PC-3 (cell line): ENCODE measurements around the gene SMIM27. TPM values are rescaled to one million over a fixed set of nuclear protein-coding genes. Genes with fewer than 3 reads are reported as not detected.

Experiments used
- ATAC-seq: fragments of 200-7000 bp; cut with Tn5 transposase; 2 replicates; pipeline ENCODE4 v1.9.1; 2020; ENCODE audit warnings: mild to moderate bottlenecking, moderate library complexity
- BruUV-seq: library from RNA; stranded (reverse); fragments of 400-500 nt; replicated peaks from 2 replicates; lab custom pipeline; 2021; lab: Mats Ljungman, UMichigan
- CTCF ChIA-PET: fragments of 300-600 bp; sonication (Branson Sonifier 250); formaldehyde crosslinking; loops from one replicate; lab custom pipeline; 2022; ENCODE audit warnings: antibody characterized with exemption; lab: Charles Lee
- POLR2A ChIA-PET: fragments of 300-600 bp; sonication (Branson Sonifier 250); formaldehyde crosslinking; loops from one replicate; lab custom pipeline; 2022; ENCODE audit warnings: antibody characterized with exemption; ENCODE audit not compliant: unreplicated experiment; lab: Charles Lee
- DNase-seq: peaks from one replicate; pipeline ENCODE4 v3.0.0-alpha.2; 2015
- H2AFZ ChIP-seq: fragments of 300-600 bp; sonication (generic); 2 replicates; pipeline ENCODE4 v1.6.0; 2016; ENCODE audit warnings: antibody characterized with exemption, low read length
- H3F3A ChIP-seq: fragments of 300-600 bp; sonication (generic); one replicate; pipeline ENCODE4 v1.6.0; 2017; ENCODE audit warnings: antibody characterized with exemption, low read length, control low read depth, mild to moderate bottlenecking; ENCODE audit not compliant: unreplicated experiment
- H3K27ac ChIP-seq: fragments of 300-600 bp; sonication (generic); 2 replicates; pipeline ENCODE4 v1.5.1; 2016; ENCODE audit warnings: mild to moderate bottlenecking, low read length
- H3K27me3 ChIP-seq: fragments of 300-600 bp; sonication (generic); 2 replicates; pipeline ENCODE4 v1.6.1; 2016; ENCODE audit warnings: low read length, mixed read lengths
- H3K36me3 ChIP-seq: fragments of 300-600 bp; sonication (generic); 2 replicates; pipeline ENCODE4 v1.6.1; 2016; ENCODE audit warnings: low read depth, mixed run types, low read length, mixed read lengths
- H3K4me1 ChIP-seq: fragments of 300-600 bp; sonication (generic); 2 replicates; pipeline ENCODE4 v1.5.1; 2016; ENCODE audit warnings: low read length; ENCODE audit not compliant: insufficient read depth
- H3K4me2 ChIP-seq: fragments of 300-600 bp; sonication (generic); 2 replicates; pipeline ENCODE4 v1.6.0; 2016; ENCODE audit warnings: low read length
- H3K4me3 ChIP-seq: fragments of 300-600 bp; sonication (generic); 2 replicates; pipeline ENCODE4 v1.5.1; 2016; ENCODE audit warnings: mild to moderate bottlenecking, low read length, mixed read lengths
- H3K79me2 ChIP-seq: fragments of 300-600 bp; sonication (generic); 2 replicates; pipeline ENCODE4 v1.6.1; 2017; ENCODE audit warnings: low read length, mixed read lengths
- H3K9ac ChIP-seq: fragments of 300-600 bp; sonication (generic); 2 replicates; pipeline ENCODE4 v1.6.0; 2016; ENCODE audit warnings: mild to moderate bottlenecking, low read length
- H3K9me2 ChIP-seq: fragments of 300-600 bp; sonication (generic); replicated peaks from 2 replicates; pipeline ENCODE4 v1.6.1; 2016; ENCODE audit warnings: mixed run types, low read length, mixed read lengths
- H3K9me3 ChIP-seq: fragments of 300-600 bp; sonication (generic); 2 replicates; pipeline ENCODE4 v1.6.1; 2016; ENCODE audit warnings: low read length, mixed read lengths
- H4K20me1 ChIP-seq: fragments of 300-600 bp; sonication (generic); 2 replicates; pipeline ENCODE4 v1.6.1; 2016; ENCODE audit warnings: low read length, mixed read lengths
- CTCF ChIP-seq: fragments of 300-600 bp; sonication (generic); conservative IDR thresholded peaks from 2 replicates; pipeline ENCODE4 v1.5.1; 2017; ENCODE audit warnings: antibody characterized with exemption, low read depth, mild to moderate bottlenecking, low read length
- EZH2 ChIP-seq: fragments of 300-600 bp; sonication (generic); IDR thresholded peaks from one replicate; pipeline ENCODE4 v1.6.1; 2017; ENCODE audit warnings: antibody characterized with exemption, mild to moderate bottlenecking, low read length; ENCODE audit not compliant: unreplicated experiment
- EZH2phosphoT487 ChIP-seq: fragments of 300-600 bp; sonication (generic); IDR thresholded peaks from 2 replicates; pipeline ENCODE4 v1.6.1; 2018; ENCODE audit warnings: mild to moderate bottlenecking, antibody characterized with exemption, low read length, borderline replicate concordance
- intact Hi-C: fragments of 100-400 bp; cut with micrococcal nuclease; formaldehyde crosslinking; loops from 2 replicates; pipeline ENCODE4 v1.9.0; 2023
- total RNA-seq: library from RNA; depleted of rRNA; stranded (reverse); fragments of >200 nt; gene quantifications from 2 replicates; pipeline ENCODE4 v1.2.3, GENCODE V29; 2014

The SMIM27 gene
- total RNA-seq, 1 experiment from 2014 or later, result 3.0 TPM

GRCh38 chr9:32524892-32525708 is 27.0 kb upstream of the SMIM27 start:
- Histone ChIP-seq H3K36me3 (peaks cover 5% of the 10 kb centered on the region), H3F3A (no peaks in the 10 kb centered on the region), H4K20me1 (no peaks in the 10 kb centered on the region), H3K27ac (peak overlapping the region; percentile 78), H3K4me3 (peak overlapping the region; percentile 92), H3K27me3 (no peaks in the 10 kb centered on the region), H3K9me3 (no peaks in the 10 kb centered on the region), H3K79me2 (peaks cover 28% of the 10 kb centered on the region), H3K9me2 (no peaks in the 10 kb centered on the region), H3K9ac (peak overlapping the region; percentile 79), H3K4me2 (peak overlapping the region; percentile 98), H2AFZ (peak overlapping the region; percentile 94), H3K4me1 (peaks cover 7% of the 10 kb centered on the region; the same call in 1 of the 2 replicates)
- TF ChIP-seq EZH2phosphoT487, result no peak
- no peak for TF ChIP-seq EZH2
- TF ChIP-seq CTCF, result no peak
- DNase-seq (peak; percentile 30), ATAC-seq (peak; percentile 28)
- ChIA-PET POLR2A (no interaction called here), CTCF (interaction anchor here (0.7 to 2.1 kb wide), 3 partner anchors 25 to 146 kb away, joined by 3 to 16 read pairs (median 5); no protein-coding TSS in a partner anchor)
- intact Hi-C loops, result no loop called here
- BruUV-seq, result TSS peak; percentile 61

- Histone ChIP-seq H3K27ac (peak overlapping the region; percentile 78), H3K36me3 (no peaks in the 10 kb centered on the region), H3K4me1 (peaks cover 7% of the 10 kb centered on the region; the same call in 1 of the 2 replicates), H3F3A (no peaks in the 10 kb centered on the region), H2AFZ (peak overlapping the region; percentile 94), H3K9me2 (no peaks in the 10 kb centered on the region), H3K9ac (peak overlapping the region; percentile 79), H3K4me3 (peak overlapping the region; percentile 92), H3K4me2 (peak overlapping the region; percentile 98), H3K27me3 (no peaks in the 10 kb centered on the region), H3K9me3 (no peaks in the 10 kb centered on the region), H3K79me2 (peaks cover 28% of the 10 kb centered on the region), H4K20me1 (no peaks in the 10 kb centered on the region)
- ChIA-PET POLR2A (interaction anchor here (1.2 kb wide), 1 partner anchor 147 kb away, joined by 12 read pairs; no protein-coding TSS in a partner anchor), CTCF (interaction anchor here (0.5 to 2.1 kb wide), 6 partner anchors 15 to 147 kb away, joined by 3 to 16 read pairs (median 4); no protein-coding TSS in a partner anchor)
- ATAC-seq, result no peak
- TF ChIP-seq CTCF (no peak), EZH2phosphoT487 (no peak), EZH2 (no peak)
- DNase-seq, result no peak
- TSS peak; percentile 69 for BruUV-seq
- intact Hi-C loops, result loop anchor here (2.0 kb wide), 2 partner anchors 47 to 147 kb away; partner anchors contain the start of gene NDUFB6
These were observed 26.5 kb upstream of the SMIM27 start for GRCh38 chr9:32525709-32526030.
